Lung (tissue), 12 donors: ENCODE results near the gene KRTAP5-7. TPM values are rescaled to one million over a fixed set of nuclear protein-coding genes. Genes with fewer than 3 reads are reported as not detected.

Source experiments
- ATAC-seq: fragments of 200-7000 bp; cut with Tn5 transposase; one replicate; pipeline ENCODE4 v1.9.1; 2020; ENCODE audit warnings: moderate number of reproducible peaks; ENCODE audit not compliant: insufficient read depth, low FRiP score
- DNase-seq, 3 donors: peaks; one replicate each; pipeline ENCODE4 v3.0.0-alpha.2; 2013 to 2017
- H3K27ac ChIP-seq, 2 donors: one replicate each; pipeline ENCODE4 v1.5.1; 2013; ENCODE audit warnings: mild to moderate bottlenecking in 2 of 2, moderate library complexity in 2 of 2, control low read depth in 1 of 2, inconsistent platforms in 1 of 2, low read depth in 1 of 2, low read length in 1 of 2
- H3K27me3 ChIP-seq, 3 donors: one replicate each; pipeline ENCODE4 v1.5.1; 2013; ENCODE audit warnings: low read length in 2 of 3; ENCODE audit not compliant: control insufficient read depth in 3 of 3, insufficient read depth in 3 of 3
- H3K36me3 ChIP-seq, 4 donors: one replicate each; pipeline ENCODE4 v1.5.1; 2013; ENCODE audit warnings: low read length in 4 of 4, mild to moderate bottlenecking in 1 of 4, moderate library complexity in 1 of 4; ENCODE audit not compliant: control insufficient read depth in 4 of 4, insufficient read depth in 4 of 4
- H3K4me1 ChIP-seq, 5 donors: one replicate each; pipeline ENCODE4 v1.5.1; 2013; ENCODE audit warnings: low read length in 5 of 5, mild to moderate bottlenecking in 2 of 5, moderate library complexity in 1 of 5; ENCODE audit not compliant: control insufficient read depth in 5 of 5, insufficient read depth in 5 of 5
- H3K4me3 ChIP-seq: one replicate; pipeline ENCODE4 v1.5.1; 2013; ENCODE audit warnings: mild to moderate bottlenecking, control low read depth, moderate library complexity
- H3K9ac ChIP-seq, 2 donors: one replicate each; pipeline ENCODE4 v1.5.1; 2013; ENCODE audit warnings: low read length in 2 of 2, control low read depth in 1 of 2; ENCODE audit not compliant: insufficient read depth in 1 of 2
- H3K9me3 ChIP-seq, 4 donors: one replicate each; pipeline ENCODE4 v1.5.1; 2013; ENCODE audit warnings: low read length in 3 of 4, mild to moderate bottlenecking in 1 of 4, moderate library complexity in 1 of 4; ENCODE audit not compliant: control insufficient read depth in 4 of 4, insufficient read depth in 3 of 4
- CTCF ChIP-seq: IDR thresholded peaks from 2 replicates; pipeline ENCODE4 v1.5.1; 2012; ENCODE audit warnings: mild to moderate bottlenecking; ENCODE audit errors: control extremely low read depth, extremely low read depth
- whole genome bisulfite sequencing, 2 donors: extraction: QIAGEN DNeasy Blood & Tissue Kit; methylation state at CpG; one replicate each; pipeline ENCODE4 v1.1.7; 2013; 5-methylcytosine and 5-hydroxymethylcytosine counted together
- polyA plus RNA-seq, 2 donors: library from polyadenylated mRNA; stranded (reverse); fragments of 200-250 nt; gene quantifications; one replicate each; pipeline ENCODE4 v1.2.1, GENCODE V29; 2013
- total RNA-seq, 2 donors: library from RNA; depleted of rRNA in 1 of 2; stranded (reverse); fragments of >200 nt in 1 of 2; gene quantifications; one replicate each; pipeline ENCODE4 v1.2.1, GENCODE V29; 2014 to 2021
- donor health status: control.
- donor health status: control.
- donor health status: Bipolar disorder and iron deficiency.
- donor health status: healthy.
- donor health status: DM: yes; HTN: yes; CAD: no.

Gene KRTAP5-7
- total and polyA plus RNA-seq, 4 donors, result 0.12 to 0.28 TPM; not detected in 2

GRCh38 chr11:71554996-71555395 lies 27.9 kb downstream of the KRTAP5-7 start:
- Histone ChIP-seq H3K9me3 (no peaks in the 10 kb centered on the region), H3K27me3 (no peaks in the 10 kb centered on the region), H3K4me1 (no peaks in the 10 kb centered on the region), H3K9ac (no peak overlapping the region), H3K27ac (no peak overlapping the region), H3K36me3 (no peaks in the 10 kb centered on the region), H3K4me3 (no peak overlapping the region)
- ATAC-seq (no peak), DNase-seq (no peak)
- 92 to 95% methylated on average over 6 of the region's 6 CpGs for WGBS, 2 donors
- TF ChIP-seq CTCF, result no peak

- no peak for ATAC-seq
- whole genome bisulfite sequencing, 2 donors, result 95 to 98% methylated on average over 11 of the region's 11 CpGs
Measured at GRCh38 chr11:71555508-71555907, 28.4 kb downstream of the KRTAP5-7 start.

GRCh38 chr11:71556018-71556417 lies 29.0 kb downstream of the KRTAP5-7 start:
- Histone ChIP-seq H3K27me3 (no peaks in the 10 kb centered on the region), H3K27ac (no peak overlapping the region), H3K36me3 (no peaks in the 10 kb centered on the region), H3K9ac (no peak overlapping the region), H3K9me3 (peaks cover 0 to 3% (median 0%) of the 10 kb centered on the region in 4 donors), H3K4me3 (no peak overlapping the region), H3K4me1 (no peaks in the 10 kb centered on the region)
- no peak for DNase-seq
- TF ChIP-seq CTCF, result no peak
- ATAC-seq, result no peak
- WGBS, 2 donors, result 85 to 91% methylated on average over 4 of the region's 4 CpGs

More at GRCh38 chr11:71555508-71555907, 28.4 kb downstream of the KRTAP5-7 start:
- H3K27ac ChIP-seq, result no peak overlapping the region
- H3K27me3 ChIP-seq, result no peaks in the 10 kb centered on the region
- no peak for DNase-seq
- no peak overlapping the region for H3K4me3 ChIP-seq
- peaks cover 0 to 2% (median 0%) of the 10 kb centered on the region in 4 donors for H3K9me3 ChIP-seq
- no peak for TF ChIP-seq CTCF
- H3K4me1 ChIP-seq, result no peaks in the 10 kb centered on the region
- H3K9ac ChIP-seq, result no peak overlapping the region
- H3K36me3 ChIP-seq, result no peaks in the 10 kb centered on the region

- H3K9me3 ChIP-seq, result peaks cover 0 to 3% (median 0%) of the 10 kb centered on the region in 4 donors
- H3K27me3 ChIP-seq, result no peaks in the 10 kb centered on the region
- ATAC-seq, result no peak
- no peaks in the 10 kb centered on the region for H3K4me1 ChIP-seq
- no peak overlapping the region for H3K4me3 ChIP-seq
- no peaks in the 10 kb centered on the region for H3K36me3 ChIP-seq
- no peak for TF ChIP-seq CTCF
- DNase-seq, result no peak
- no peak overlapping the region for H3K27ac ChIP-seq
- H3K9ac ChIP-seq, result no peak overlapping the region
Measured at GRCh38 chr11:71557257-71557656, 30.2 kb downstream of the KRTAP5-7 start.
